HG02981 (cell line): ENCODE measurements around the gene VIPR2.
"Not testable (repeated sequence)": the region's sequence is repeated elsewhere in the genome, so short reads cannot be mapped to it uniquely, and the experiment has no call there.

Experiments used
- ATAC-seq: cut with Tn5 transposase; IDR thresholded peaks from one replicate; pipeline ENCODE4 v1.9.1; 2021; ENCODE audit warnings: mild to moderate bottlenecking, moderate library complexity; ENCODE audit not compliant: unreplicated experiment

VIPR2 gene

GRCh38 chr7:158996214-158997109 lies 148.2 kb downstream of the VIPR2 start:
- ATAC-seq = no peak

- no peak for ATAC-seq
These were observed 149.2 kb downstream of the VIPR2 start for GRCh38 chr7:158995514-158995913.

- ATAC-seq = no peak
These were observed 150.0 kb downstream of the VIPR2 start for GRCh38 chr7:158994687-158995086.

- ATAC-seq = no peak
These were observed 151.1 kb downstream of the VIPR2 start for GRCh38 chr7:158993591-158993990.

- ATAC-seq = no peak
These were observed 151.9 kb downstream of the VIPR2 start for GRCh38 chr7:158992759-158993158.

- no peak for ATAC-seq
These were observed 152.6 kb downstream of the VIPR2 start for GRCh38 chr7:158991824-158992621.

GRCh38 chr7:158988996-158989395 lies 155.7 kb downstream of the VIPR2 start:
- no peak for ATAC-seq

- no peak for ATAC-seq
These were observed 156.3 kb downstream of the VIPR2 start for GRCh38 chr7:158988302-158988862.

GRCh38 chr7:158987691-158988090 lies 157.0 kb downstream of the VIPR2 start:
- no peak for ATAC-seq

GRCh38 chr7:158985583-158985982 lies 159.1 kb downstream of the VIPR2 start:
- no peak for ATAC-seq

GRCh38 chr7:158984007-158984406 lies 160.7 kb downstream of the VIPR2 start:
- ATAC-seq = not testable (repeated sequence)

- not testable (repeated sequence) for ATAC-seq
These were observed 162.6 kb downstream of the VIPR2 start for GRCh38 chr7:158982080-158982479.

- ATAC-seq = no peak
These were observed 164.9 kb downstream of the VIPR2 start for GRCh38 chr7:158979635-158980351.

GRCh38 chr7:158979023-158979529 lies 165.6 kb downstream of the VIPR2 start:
- ATAC-seq = no peak
